ENCODE measurements around the gene ATRNL1.
"Not testable (repeated sequence)": the region's sequence is repeated elsewhere in the genome, so short reads cannot be mapped to it uniquely, and the experiment has no call there.

ATRNL1 gene

GRCh38 chr10:115379064-115379463 is 285.9 kb downstream of the ATRNL1 start:
- TF ChIP-seq CTCF (IDR thresholded peaks at IDR 0.05; ENCODE audit: insufficient read depth, low read length, missing control alignments), result no peak
- no peak overlapping the region for H3K4me3 ChIP-seq (ENCODE audit: low read depth, low read length)
- POLR2A ChIA-PET, result no interaction called here
- CTCF ChIA-PET, result no interaction called here
- DNase-seq (ENCODE audit: low read depth, low spot score), result no peak

GRCh38 chr10:115384665-115385064 is 291.5 kb downstream of the ATRNL1 start:
- CTCF ChIA-PET, result no interaction called here
- POLR2A ChIA-PET, result no interaction called here
- no peak for TF ChIP-seq CTCF (IDR thresholded peaks at IDR 0.05; ENCODE audit: insufficient read depth, low read length, missing control alignments)
- H3K4me3 ChIP-seq (ENCODE audit: low read depth, low read length), result no peak overlapping the region
- DNase-seq (ENCODE audit: low read depth, low spot score), result no peak

GRCh38 chr10:115390607-115391006 is 297.4 kb downstream of the ATRNL1 start:
- ChIA-PET POLR2A (no interaction called here), CTCF (interaction anchor here (0.6 kb wide), 1 partner anchor 1116 kb away, joined by 3 read pairs; no protein-coding TSS in a partner anchor)
- DNase-seq (ENCODE audit: low read depth, low spot score), result no peak
- TF ChIP-seq CTCF (IDR thresholded peaks at IDR 0.05; ENCODE audit: insufficient read depth, low read length, missing control alignments), result no peak
- no peak overlapping the region for H3K4me3 ChIP-seq (ENCODE audit: low read depth, low read length)

- no peak overlapping the region for H3K4me3 ChIP-seq (ENCODE audit: low read depth, low read length)
- DNase-seq (ENCODE audit: low read depth, low spot score), result no peak
- POLR2A ChIA-PET, result no interaction called here
- TF ChIP-seq CTCF (IDR thresholded peaks at IDR 0.05; ENCODE audit: insufficient read depth, low read length, missing control alignments), result no peak
- CTCF ChIA-PET, result no interaction called here
These were observed 304.9 kb downstream of the ATRNL1 start for GRCh38 chr10:115398026-115398425.

GRCh38 chr10:115402699-115403098 is 309.5 kb downstream of the ATRNL1 start:
- no peak for DNase-seq (ENCODE audit: low read depth, low spot score)
- no peak overlapping the region for H3K4me3 ChIP-seq (ENCODE audit: low read depth, low read length)
- ChIA-PET POLR2A (no interaction called here), CTCF (no interaction called here)
- no peak for TF ChIP-seq CTCF (IDR thresholded peaks at IDR 0.05; ENCODE audit: insufficient read depth, low read length, missing control alignments)

- CTCF ChIA-PET; POLR2A ChIA-PET; DNase-seq (ENCODE audit: low read depth, low spot score); H3K4me3 ChIP-seq (ENCODE audit: low read depth, low read length): not testable (repeated sequence)
These were observed 312.7 kb downstream of the ATRNL1 start for GRCh38 chr10:115405838-115406237.

- no peak overlapping the region for H3K4me3 ChIP-seq (ENCODE audit: low read depth, low read length)
- POLR2A ChIA-PET, result no interaction called here
- DNase-seq (ENCODE audit: low read depth, low spot score), result no peak
- TF ChIP-seq CTCF (IDR thresholded peaks at IDR 0.05; ENCODE audit: insufficient read depth, low read length, missing control alignments), result no peak
- CTCF ChIA-PET, result no interaction called here
These were observed 316.2 kb downstream of the ATRNL1 start for GRCh38 chr10:115409347-115409746.
